WI38 (cell line): Measurements from ENCODE around the gene FYN.
"Not testable (repeated sequence)": the region's sequence is repeated elsewhere in the genome, so short reads cannot be mapped to it uniquely, and the experiment has no call there.

Experiments used
- H3K4me3 ChIP-seq: 2 replicates; pipeline ENCODE4 v1.5.1; 2011; ENCODE audit warnings: low read depth, mild to moderate bottlenecking, control low read depth, low read length
- TF ChIP-seq, protein P1 (sequence below): IDR thresholded peaks from 2 replicates; pipeline ENCODE4 v1.5.1; 2012; ENCODE audit warnings: low read depth, mild to moderate bottlenecking, control low read depth, low read length

Gene FYN

GRCh38 chr6:111644893-111645430, 228.3 kb downstream of the FYN start:
- TF ChIP-seq, protein P1, sequence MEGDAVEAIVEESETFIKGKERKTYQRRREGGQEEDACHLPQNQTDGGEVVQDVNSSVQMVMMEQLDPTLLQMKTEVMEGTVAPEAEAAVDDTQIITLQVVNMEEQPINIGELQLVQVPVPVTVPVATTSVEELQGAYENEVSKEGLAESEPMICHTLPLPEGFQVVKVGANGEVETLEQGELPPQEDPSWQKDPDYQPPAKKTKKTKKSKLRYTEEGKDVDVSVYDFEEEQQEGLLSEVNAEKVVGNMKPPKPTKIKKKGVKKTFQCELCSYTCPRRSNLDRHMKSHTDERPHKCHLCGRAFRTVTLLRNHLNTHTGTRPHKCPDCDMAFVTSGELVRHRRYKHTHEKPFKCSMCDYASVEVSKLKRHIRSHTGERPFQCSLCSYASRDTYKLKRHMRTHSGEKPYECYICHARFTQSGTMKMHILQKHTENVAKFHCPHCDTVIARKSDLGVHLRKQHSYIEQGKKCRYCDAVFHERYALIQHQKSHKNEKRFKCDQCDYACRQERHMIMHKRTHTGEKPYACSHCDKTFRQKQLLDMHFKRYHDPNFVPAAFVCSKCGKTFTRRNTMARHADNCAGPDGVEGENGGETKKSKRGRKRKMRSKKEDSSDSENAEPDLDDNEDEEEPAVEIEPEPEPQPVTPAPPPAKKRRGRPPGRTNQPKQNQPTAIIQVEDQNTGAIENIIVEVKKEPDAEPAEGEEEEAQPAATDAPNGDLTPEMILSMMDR: no peak
- H3K4me3 ChIP-seq: no peak overlapping the region

GRCh38 chr6:111642463-111643158, 230.6 kb downstream of the FYN start:
- TF ChIP-seq, protein P1: peak; percentile 47; the same call in 1 of the 2 replicates
- no peak overlapping the region for H3K4me3 ChIP-seq

DNA sequence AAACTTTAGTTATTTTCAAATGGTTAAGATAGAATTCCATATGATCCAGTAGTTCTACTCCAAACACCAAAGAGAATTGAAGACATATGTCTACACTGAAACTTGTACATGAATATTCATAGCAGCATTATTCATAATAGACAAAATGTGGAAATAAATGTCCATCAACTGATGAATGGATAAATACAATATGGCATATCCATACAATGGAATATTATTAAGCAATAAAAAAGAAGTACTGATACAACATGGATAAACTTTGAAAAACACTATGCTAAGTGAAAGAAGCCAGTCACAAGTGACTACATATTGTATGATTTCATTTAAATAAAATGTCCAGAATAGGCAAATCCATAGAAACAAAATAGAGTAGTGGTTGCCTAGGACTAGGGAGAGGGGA, 234.0 kb downstream of the FYN start:
- TF ChIP-seq, protein P1: no peak
- no peak overlapping the region for H3K4me3 ChIP-seq

DNA sequence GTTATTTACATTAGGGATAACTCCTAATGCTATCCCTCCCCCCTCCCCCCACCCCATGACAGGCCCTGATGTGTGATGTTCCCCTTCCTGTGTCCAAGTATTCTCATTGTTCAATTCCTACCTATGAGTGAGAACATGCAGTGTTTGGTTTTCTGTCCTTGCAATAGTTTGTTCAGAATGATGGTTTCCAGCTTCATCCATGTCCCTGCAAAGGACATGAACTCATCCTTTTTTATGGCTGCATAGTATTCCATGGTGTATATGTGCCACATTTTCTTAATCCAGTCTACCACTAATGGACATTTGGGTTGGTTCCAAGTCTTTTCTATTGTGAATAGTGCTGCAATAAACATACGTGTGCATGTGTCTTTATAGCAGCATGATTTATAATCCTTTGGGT, 238.3 kb downstream of the FYN start:
- not testable (repeated sequence) for H3K4me3 ChIP-seq

- no peak overlapping the region for H3K4me3 ChIP-seq
- TF ChIP-seq, protein P1: no peak
These were observed 239.4 kb downstream of the FYN start for GRCh38 chr6:111633822-111634221.

- TF ChIP-seq, protein P1: no peak
- no peak overlapping the region for H3K4me3 ChIP-seq
These were observed 240.6 kb downstream of the FYN start for GRCh38 chr6:111632468-111633247.

DNA sequence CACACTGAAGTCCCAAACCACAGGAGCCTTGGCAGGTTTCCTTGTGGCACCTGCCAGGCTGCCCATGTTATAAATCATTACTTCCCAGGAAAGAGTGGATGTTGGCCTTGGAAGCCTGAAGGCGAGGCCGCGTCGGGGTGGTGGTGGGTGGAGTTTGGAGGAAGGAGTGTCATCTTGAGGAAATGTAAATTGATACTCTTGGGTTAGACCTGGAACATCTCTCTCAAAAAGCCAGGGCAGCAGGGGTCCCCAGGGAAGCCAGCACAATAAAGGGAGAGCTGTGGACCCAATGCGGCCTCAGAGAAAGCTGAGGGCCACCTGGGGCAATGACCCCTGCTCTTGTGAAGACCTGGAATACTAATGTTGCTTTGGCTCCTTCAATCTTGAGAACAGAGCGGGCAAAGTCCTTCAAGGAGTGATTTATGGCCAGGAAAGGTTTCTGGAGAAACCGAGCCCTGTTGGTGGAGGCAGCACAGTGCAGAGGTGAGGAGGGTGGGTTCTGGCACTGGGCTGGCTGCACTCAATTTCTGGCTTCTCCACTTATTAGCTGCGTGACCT, 241.3 kb downstream of the FYN start:
- TF ChIP-seq, protein P1: no peak
- H3K4me3 ChIP-seq: no peak overlapping the region
